HG02588 (cell line): ENCODE measurements around the gene ATP6AP1.

Source experiments
- ATAC-seq: cut with Tn5 transposase; IDR thresholded peaks from one replicate; pipeline ENCODE4 v1.9.1; 2021; ENCODE audit warnings: mild to moderate bottlenecking, moderate library complexity; ENCODE audit not compliant: unreplicated experiment

The ATP6AP1 gene

GRCh38 chrX:154468217-154468616 is 39.7 kb downstream of the ATP6AP1 start:
- no peak for ATAC-seq

DNA sequence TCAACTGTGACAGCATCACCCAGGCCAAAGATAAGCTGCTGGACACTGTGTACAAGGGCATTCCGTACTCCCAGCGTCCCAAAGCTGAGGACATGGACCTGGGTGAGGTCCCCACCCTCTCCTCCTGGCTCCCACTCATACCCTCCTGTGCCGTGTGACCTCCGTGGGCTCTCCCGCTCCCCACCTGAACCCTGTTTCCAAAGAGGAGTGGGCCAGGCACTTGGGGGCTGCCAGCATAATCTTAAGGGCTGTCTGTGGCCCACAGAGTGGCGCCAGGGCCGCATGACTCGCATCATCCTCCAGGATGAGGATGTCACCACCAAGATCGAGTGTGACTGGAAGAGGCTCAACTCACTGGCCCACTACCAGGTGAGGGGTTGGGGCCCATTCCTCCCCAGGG is 40.6 kb downstream of the ATP6AP1 start:
- no peak for ATAC-seq

GRCh38 chrX:154469880-154470279 is 41.4 kb downstream of the ATP6AP1 start:
- no peak for ATAC-seq

DNA sequence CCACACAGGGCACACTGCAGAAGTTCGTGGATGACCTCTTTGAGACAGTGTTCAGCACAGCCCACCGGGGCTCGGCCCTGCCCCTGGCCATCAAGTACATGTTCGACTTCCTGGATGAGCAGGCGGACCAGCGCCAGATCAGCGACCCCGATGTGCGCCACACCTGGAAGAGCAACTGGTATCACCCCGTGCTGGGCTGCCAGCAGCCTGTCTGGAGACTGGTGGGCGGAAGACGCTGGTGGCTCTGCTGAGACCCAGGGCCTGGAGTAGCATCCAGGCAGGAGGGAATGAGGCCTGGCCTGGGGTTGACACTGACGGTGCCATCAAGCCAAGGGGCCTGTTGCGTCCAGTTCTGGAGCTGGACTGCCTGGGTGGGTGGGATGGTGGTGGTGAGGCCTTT is 42.0 kb downstream of the ATP6AP1 start:
- no peak for ATAC-seq

GRCh38 chrX:154470914-154471568 is 42.6 kb downstream of the ATP6AP1 start:
- ATAC-seq = no peak

DNA sequence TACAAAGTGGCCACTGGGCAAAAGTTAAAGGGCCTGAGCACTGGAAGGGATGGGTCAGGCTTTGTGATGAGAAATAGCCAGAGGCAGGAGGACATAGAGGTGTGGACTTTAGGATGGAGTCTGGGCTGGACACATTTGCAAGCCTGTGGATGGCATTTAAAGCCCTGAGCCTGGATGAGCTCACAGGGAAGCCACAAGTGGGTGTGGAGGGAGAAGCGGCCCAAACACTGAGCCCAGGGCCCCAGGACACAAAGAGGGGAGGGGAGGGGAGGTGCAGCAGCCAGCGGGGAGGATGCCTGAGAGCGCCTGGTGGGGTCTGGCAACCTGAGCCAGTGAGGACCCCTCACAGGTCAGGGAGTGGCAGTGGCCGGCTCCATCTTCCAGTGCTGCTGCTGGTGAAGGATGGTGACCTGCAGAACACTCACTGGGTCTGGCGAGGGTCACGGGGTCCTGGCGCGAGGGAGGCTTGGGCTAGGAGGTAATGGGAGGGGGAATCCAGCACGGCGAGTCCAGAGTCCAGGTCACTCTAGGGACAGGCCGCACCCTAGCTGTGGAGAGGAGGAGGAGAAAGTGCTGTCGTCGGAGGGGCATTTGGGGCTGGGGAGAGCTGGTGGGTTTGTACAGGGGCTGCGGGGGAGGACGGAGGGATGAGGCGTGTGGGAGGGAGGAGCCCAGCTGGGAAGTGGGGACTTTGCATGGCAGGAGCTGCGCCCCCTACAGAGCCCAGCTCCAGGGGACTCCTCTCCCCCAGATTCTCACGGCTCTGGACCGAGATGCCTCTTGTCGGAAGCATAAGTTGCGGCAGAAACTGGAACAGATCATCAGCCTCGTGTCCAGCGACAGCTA is 43.6 kb downstream of the ATP6AP1 start:
- no peak for ATAC-seq

DNA sequence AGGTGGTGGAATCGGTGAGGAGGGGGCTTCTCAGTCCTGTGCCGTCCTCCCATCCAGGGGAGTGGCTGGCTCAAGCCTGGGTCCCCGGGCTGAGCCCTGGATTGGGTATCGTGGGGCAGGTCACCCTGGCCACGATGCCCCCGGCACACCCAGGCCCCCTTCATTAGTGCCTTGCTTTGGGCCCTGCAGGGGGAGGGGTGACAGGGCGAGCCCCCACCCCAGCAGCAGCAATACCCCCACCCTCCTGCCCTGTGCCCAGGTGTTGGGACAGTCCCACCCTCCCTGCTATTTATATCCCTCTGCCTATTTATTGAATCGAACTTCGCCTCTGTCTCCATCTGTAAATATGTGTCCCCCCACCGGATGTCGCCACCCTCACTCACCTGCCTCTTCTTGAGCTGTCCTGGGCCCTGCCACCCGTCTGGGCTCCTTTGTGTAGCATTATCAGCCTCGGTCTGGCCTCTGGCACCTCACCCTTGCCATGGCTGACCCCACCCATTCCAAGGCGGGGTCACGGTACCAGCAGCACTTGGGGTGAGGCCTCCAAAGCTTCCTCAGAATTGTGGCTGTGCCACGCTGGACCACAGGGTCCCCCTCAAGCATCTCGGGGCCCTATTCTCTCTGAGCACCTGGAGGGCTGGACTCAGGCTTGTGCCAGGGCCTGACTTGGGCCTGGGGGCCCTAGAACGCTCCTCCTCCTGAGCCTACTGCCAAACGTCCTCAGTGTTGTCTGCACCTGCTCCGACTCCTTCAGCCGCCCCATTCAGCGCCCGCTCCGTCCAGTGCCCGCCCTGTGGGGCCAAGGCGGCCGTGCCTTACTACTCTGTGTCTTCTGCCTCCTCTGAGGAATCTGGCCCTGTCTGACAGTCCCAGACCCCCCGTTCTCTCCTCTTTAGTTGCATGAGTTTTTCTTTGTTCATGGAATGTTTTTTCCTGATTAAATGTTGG is 44.5 kb downstream of the ATP6AP1 start:
- ATAC-seq = no peak

DNA sequence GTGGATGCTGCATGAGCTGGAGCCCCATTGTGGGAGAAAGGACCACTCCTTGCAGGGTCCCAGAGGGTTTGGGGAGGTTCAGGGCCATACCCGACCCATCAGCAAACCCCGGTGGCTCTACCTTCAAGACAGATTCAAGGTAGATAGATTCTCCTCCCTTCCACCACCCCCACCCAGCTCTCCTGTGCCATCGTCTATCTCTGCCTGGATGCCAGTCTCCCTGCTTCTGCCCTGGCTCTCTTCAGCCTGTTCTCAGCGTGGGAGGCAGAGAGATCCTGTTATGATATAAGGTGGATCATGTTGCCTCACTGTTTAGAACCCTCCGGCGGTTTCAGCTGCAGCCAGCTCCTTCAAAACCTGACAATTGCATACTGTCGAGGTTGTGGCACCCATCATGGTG is 45.2 kb downstream of the ATP6AP1 start:
- no peak for ATAC-seq

- no peak for ATAC-seq
Observed at GRCh38 chrX:154476821-154477220, 48.3 kb downstream of the ATP6AP1 start.

DNA sequence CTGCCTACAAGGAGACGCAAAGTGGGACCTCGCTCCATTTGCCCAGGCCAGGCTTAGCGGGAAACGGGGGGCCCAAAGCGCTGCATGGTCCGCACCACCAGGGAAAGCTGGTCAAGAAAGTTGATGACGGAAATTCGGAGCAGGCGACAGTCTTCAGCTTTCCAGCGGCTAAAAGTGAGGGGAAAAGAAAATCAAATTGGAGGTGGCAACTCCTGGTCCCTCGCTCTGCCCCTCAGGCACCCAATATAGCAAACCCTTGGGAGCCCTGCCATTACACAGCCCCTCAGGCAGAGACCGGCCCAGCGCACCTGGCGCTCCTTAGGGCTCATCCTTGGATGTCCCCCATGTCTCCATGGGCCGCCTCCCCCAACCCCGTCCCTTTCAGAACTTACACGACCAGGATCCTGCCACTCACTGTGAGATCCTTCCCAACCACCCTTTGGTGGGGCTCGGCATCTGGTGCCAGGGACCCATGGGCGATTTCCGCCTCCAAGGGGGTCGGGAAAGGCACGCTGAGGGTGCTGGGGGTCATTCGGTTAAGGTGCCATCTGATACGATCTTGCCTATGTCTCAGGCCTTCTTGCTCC is 49.5 kb downstream of the ATP6AP1 start:
- ATAC-seq = no peak

- peak; percentile 90 for ATAC-seq
Observed at GRCh38 chrX:154478728-154479622, 50.5 kb downstream of the ATP6AP1 start, which contains the start of gene LAGE3. Gene LAGE3, minus strand, starts transcription at chrX:154479281. Its CDS starts 366 bp downstream, at chrX:154478915.

DNA sequence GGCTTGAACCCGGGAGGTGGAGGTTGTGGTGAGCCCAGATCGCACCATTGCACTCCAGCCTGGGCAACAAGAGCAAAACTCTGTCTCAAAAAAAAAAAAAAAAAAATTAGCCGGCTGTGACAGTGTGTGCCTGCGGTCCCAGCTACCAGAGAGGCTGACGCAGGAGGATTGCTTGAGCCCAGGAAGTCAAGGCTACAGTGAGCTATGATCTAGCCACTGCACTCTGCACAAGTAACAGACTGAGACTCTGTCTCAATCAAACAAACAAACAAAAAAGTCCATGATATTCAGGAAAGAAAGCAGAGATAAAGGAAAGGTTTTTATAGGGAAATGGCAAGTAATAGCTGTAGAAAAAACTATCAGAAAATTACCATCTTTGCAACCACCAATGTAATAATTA is 52.7 kb downstream of the ATP6AP1 start:
- no peak for ATAC-seq

- ATAC-seq = no peak
Observed at GRCh38 chrX:154481911-154482601, 53.6 kb downstream of the ATP6AP1 start.

- ATAC-seq = no peak
Observed at GRCh38 chrX:154482786-154483185, 54.3 kb downstream of the ATP6AP1 start.

- no peak for ATAC-seq
Observed at GRCh38 chrX:154483325-154483724, 54.8 kb downstream of the ATP6AP1 start.

GRCh38 chrX:154484255-154485149 is 56.0 kb downstream of the ATP6AP1 start:
- ATAC-seq = no peak

DNA sequence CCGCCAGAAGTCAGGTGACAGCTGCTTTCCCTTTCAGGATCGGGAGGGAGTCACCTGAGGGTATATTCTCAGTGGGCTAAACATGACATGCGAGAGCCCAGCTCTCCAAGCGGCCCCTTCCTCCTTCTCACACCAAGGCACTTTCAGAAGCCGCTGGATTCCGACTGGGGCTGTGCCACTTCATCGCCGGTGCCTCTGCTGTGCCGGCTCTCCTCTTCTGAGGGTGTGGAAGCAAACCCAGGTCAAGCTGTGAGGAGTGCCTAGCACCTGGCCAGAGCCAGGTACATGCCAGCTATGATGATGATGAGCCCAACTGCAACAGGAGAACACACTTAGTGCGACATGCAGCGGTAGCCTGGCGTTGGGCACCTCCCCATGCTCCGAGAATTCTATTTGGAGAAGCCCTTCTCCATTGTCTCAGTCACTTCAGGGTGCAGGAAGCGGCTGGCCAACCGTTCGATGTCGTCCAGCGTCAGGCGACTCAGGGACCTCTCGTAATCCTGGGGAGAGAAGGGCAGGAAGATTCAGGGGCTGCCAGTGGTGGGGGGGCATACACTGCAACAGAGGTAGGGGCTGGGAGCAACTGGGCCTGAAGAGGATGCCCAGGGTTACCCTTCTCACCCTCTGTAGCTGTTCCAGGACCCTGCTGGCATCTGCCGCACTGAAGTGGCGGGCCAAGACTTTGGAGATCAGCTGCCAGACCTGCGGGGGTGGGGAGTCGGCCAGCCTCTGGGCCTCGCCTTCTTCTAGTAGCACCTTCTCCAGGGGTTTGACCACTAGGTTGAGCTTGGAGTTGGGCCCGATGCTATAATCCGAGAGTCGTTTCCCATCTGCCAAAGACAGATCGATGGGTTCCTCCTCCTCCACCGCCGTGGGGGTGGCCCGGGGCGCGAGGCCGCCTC is 56.9 kb downstream of the ATP6AP1 start:
- no peak for ATAC-seq
